Natural killer cell (primary cell): ENCODE results near the gene TNS3. TPM values are rescaled to one million over a fixed set of nuclear protein-coding genes. Genes with fewer than 3 reads are reported as not detected.

ENCODE experiments used
- ATAC-seq, 3 donors: fragments of 150-1000 bp in 2 of 3; fragments of 200-7000 bp in 1 of 3; cut with Tn5 transposase; 1 replicate in 1 of 3; 2 replicates in 2 of 3; pipeline ENCODE4 v1.10.0; 2021; ENCODE audit warnings: mild to moderate bottlenecking in 2 of 3, moderate library complexity in 2 of 3
- DNase-seq, 2 donors: peaks; one replicate each; pipeline versions ENCODE4 v3.0.0 to v3.0.0-alpha.2; 2013 to 2021; ENCODE audit warnings: mixed read lengths in 1 of 2
- H3K27ac ChIP-seq: one replicate; pipeline ENCODE4 v1.5.1; 2013; ENCODE audit warnings: mild to moderate bottlenecking, low read length
- H3K27me3 ChIP-seq: one replicate; pipeline ENCODE4 v1.6.1; 2013; ENCODE audit warnings: low read length; ENCODE audit not compliant: control insufficient read depth, insufficient read depth
- H3K36me3 ChIP-seq: one replicate; pipeline ENCODE4 v1.6.1; 2013; ENCODE audit warnings: low read length; ENCODE audit not compliant: control insufficient read depth, insufficient read depth
- H3K4me1 ChIP-seq: one replicate; pipeline ENCODE4 v1.6.1; 2013; ENCODE audit warnings: low read length; ENCODE audit not compliant: control insufficient read depth, insufficient read depth
- H3K4me3 ChIP-seq: one replicate; pipeline ENCODE4 v1.5.1; 2013; ENCODE audit warnings: low read length
- H3K9me3 ChIP-seq: one replicate; pipeline ENCODE4 v1.6.1; 2013; ENCODE audit warnings: low read length; ENCODE audit not compliant: control insufficient read depth, insufficient read depth
- H3K27ac Mint-ChIP-seq, 2 donors: one replicate each; pipeline ENCODE4 v1.8.0; 2022; ENCODE audit warnings: mild to moderate bottlenecking in 2 of 2, mixed read lengths in 2 of 2, moderate library complexity in 1 of 2
- H3K27me3 Mint-ChIP-seq, 2 donors: one replicate each; pipeline ENCODE4 v1.8.0; 2022; ENCODE audit warnings: low read depth in 2 of 2, mixed read lengths in 2 of 2
- H3K36me3 Mint-ChIP-seq: one replicate; pipeline ENCODE4 v1.8.0; 2022; ENCODE audit warnings: mixed read lengths
- H3K4me1 Mint-ChIP-seq, 2 donors: one replicate each; pipeline ENCODE4 v1.8.0; 2022; ENCODE audit warnings: mixed read lengths in 2 of 2
- H3K4me3 Mint-ChIP-seq: one replicate; pipeline ENCODE4 v1.8.0; 2022; ENCODE audit warnings: mild to moderate bottlenecking, moderate library complexity, mixed read lengths
- H3K9me3 Mint-ChIP-seq, 2 donors: one replicate each; pipeline ENCODE4 v1.8.0; 2022; ENCODE audit warnings: mixed read lengths in 2 of 2
- CTCF ChIP-seq: fragments of 200-600 bp; IDR thresholded peaks from one replicate; pipeline ENCODE4 v1.8.0; 2022; ENCODE audit warnings: antibody characterized with exemption
- WGBS: methylation state at CpG from one replicate; pipeline ENCODE4 v1.1.7; 2013; ENCODE audit warnings: missing lambda C conversion rate; ENCODE audit not compliant: insufficient coverage; 5-methylcytosine and 5-hydroxymethylcytosine counted together
- intact Hi-C: fragments of 100-400 bp; cut with micrococcal nuclease; formaldehyde crosslinking; loops from one replicate; pipeline ENCODE4 v1.14.2; 2022
- total RNA-seq, 4 donors: library from RNA; stranded (reverse); fragments of 120-200 nt in 1 of 4; gene quantifications; one replicate each; pipeline versions ENCODE4 v1.2.3 to v1.2.4, GENCODE V29; 2013 to 2022

The TNS3 gene
- total RNA-seq, 3 donors from 2014 or later (not counting 1 experiment from before 2014, with no cell fraction given) = 1.6 to 3.5 (median 2.9) TPM

DNA sequence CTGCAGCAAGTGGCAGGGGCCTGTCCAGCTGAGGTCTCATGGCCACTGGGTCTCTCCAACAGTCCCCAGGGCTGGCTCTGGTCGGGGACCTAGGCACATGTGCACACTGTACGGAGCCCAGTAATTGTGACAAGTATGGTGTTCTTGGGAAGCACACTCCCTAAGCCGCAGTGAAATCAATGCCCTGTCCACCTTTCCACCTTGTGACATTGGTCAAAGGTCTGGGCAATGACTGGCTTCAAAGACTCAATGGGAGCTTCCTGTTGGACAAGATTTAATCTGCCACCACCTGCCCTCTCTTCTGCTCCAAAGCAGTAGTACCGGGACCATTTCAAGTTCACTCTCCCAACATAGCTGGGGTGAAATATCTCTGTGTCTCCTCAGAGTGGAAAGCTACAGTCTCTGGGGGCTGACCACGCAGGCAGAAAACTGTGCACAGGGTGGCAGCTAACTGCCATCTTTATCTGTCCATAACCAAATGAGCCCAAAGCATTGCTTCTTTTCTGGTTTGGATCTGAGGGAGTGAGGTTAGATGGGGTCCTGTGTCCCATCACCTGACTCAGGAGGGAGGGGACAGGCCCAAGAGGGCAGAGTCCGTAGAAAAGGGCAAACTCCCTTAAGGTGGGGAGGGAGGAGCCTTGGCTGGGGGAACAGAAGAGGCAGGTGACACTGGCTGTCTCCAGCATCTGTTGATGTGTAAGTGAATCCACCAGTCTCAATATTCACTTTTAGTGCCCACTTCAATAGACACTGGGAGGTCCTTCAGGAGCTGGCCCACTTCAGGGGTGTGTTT lies 307.7 kb downstream of the TNS3 start:
- H3K4me1 ChIP-seq = no peaks in the 10 kb centered on the region
- H3K4me1 Mint-ChIP-seq = no peaks in the 10 kb centered on the region
- intact Hi-C loops = no loop called here

DNA sequence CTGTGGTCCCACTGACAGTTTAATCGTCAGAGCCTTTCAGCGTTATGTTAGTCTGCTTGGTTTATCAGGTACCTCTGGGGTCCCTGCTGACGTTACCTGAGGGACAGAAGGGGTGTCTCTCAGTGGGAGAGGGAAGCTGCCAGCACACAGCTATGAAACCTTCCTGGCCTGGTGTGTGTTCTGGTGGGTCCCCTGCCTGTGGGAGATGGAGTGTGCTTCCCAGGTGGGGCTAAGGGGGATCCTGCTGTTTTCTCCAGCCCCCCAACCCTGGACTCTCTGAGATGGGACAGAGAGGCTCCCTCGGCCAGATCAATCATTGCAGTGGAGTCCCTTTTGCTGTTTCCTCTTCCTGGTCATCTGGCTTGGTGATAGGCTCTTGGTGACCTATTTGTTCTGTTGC lies 308.8 kb downstream of the TNS3 start:
- no peak overlapping the region for H3K4me3 ChIP-seq
- H3K9me3 ChIP-seq = no peaks in the 10 kb centered on the region
- intact Hi-C loops = no loop called here
- no peak overlapping the region for H3K27ac ChIP-seq
- H3K27me3 Mint-ChIP-seq = no peaks in the 10 kb centered on the region
- no peak overlapping the region for H3K27ac Mint-ChIP-seq
- no peak for DNase-seq
- no peak for ATAC-seq
- no peaks in the 10 kb centered on the region for H3K36me3 ChIP-seq
- no peaks in the 10 kb centered on the region for H3K36me3 Mint-ChIP-seq
- H3K27me3 ChIP-seq = no peaks in the 10 kb centered on the region
- H3K9me3 Mint-ChIP-seq = no peaks in the 10 kb centered on the region
- H3K4me1 Mint-ChIP-seq = no peaks in the 10 kb centered on the region
- H3K4me3 Mint-ChIP-seq = no peak overlapping the region
- H3K4me1 ChIP-seq = no peaks in the 10 kb centered on the region
- no peak for TF ChIP-seq CTCF
- WGBS = 90% methylated on average over 4 of the region's 4 CpGs

More for the DNA sequence above, 307.7 kb downstream of the TNS3 start:
- WGBS = 89% methylated on average over 6 of the region's 6 CpGs
- Histone ChIP-seq H3K4me3 (no peak overlapping the region), H3K36me3 (no peaks in the 10 kb centered on the region), H3K9me3 (no peaks in the 10 kb centered on the region), H3K27ac (no peak overlapping the region), H3K27me3 (no peaks in the 10 kb centered on the region)
- Mint-ChIP-seq H3K4me3 (no peak overlapping the region), H3K27me3 (no peaks in the 10 kb centered on the region), H3K9me3 (no peaks in the 10 kb centered on the region), H3K27ac (no peak overlapping the region), H3K36me3 (no peaks in the 10 kb centered on the region)
- ATAC-seq (no peak), DNase-seq (no peak)
- no peak for TF ChIP-seq CTCF

- WGBS = no CpG with 5 or more reads among the region's 3 CpGs
- H3K4me1 Mint-ChIP-seq = no peaks in the 10 kb centered on the region
- H3K9me3 Mint-ChIP-seq = no peaks in the 10 kb centered on the region
- DNase-seq = no peak
- no peak for TF ChIP-seq CTCF
- intact Hi-C loops = no loop called here
- ATAC-seq = no peak
- no peak overlapping the region for H3K4me3 Mint-ChIP-seq
- Histone ChIP-seq H3K27ac (no peak overlapping the region), H3K36me3 (no peaks in the 10 kb centered on the region), H3K27me3 (no peaks in the 10 kb centered on the region), H3K4me1 (no peaks in the 10 kb centered on the region), H3K4me3 (no peak overlapping the region), H3K9me3 (no peaks in the 10 kb centered on the region)
- H3K36me3 Mint-ChIP-seq = no peaks in the 10 kb centered on the region
- no peaks in the 10 kb centered on the region for H3K27me3 Mint-ChIP-seq
- H3K27ac Mint-ChIP-seq = no peak overlapping the region
These were observed 310.2 kb downstream of the TNS3 start for GRCh38 chr7:47271749-47272148.
